HG03469 (cell line): ENCODE data around the gene OR8K5.
"Not testable (repeated sequence)": the region's sequence is repeated elsewhere in the genome, so short reads cannot be mapped to it uniquely, and the experiment has no call there.

Source experiments
- ATAC-seq: cut with Tn5 transposase; IDR thresholded peaks from one replicate; pipeline ENCODE4 v1.9.1; 2021; ENCODE audit warnings: mild to moderate bottlenecking, moderate library complexity, moderate number of reproducible peaks; ENCODE audit not compliant: unreplicated experiment

OR8K5 gene

GRCh38 chr11:56160217-56160616, at the start of gene OR8K5:
TSS of gene OR8K5 (minus strand) at chr11:56160317. CDS start at chr11:56160317, 0 bp downstream.
- no peak for ATAC-seq

GRCh38 chr11:56207790-56208189, 47.7 kb upstream of the OR8K5 start:
- ATAC-seq, result no peak

- no peak for ATAC-seq
Measured at GRCh38 chr11:56197367-56197766, 37.2 kb upstream of the OR8K5 start.

- no peak for ATAC-seq
Measured at GRCh38 chr11:56196705-56197104, 36.6 kb upstream of the OR8K5 start.

- no peak for ATAC-seq
Measured at GRCh38 chr11:56188602-56189001, 28.5 kb upstream of the OR8K5 start.

- no peak for ATAC-seq
Measured at GRCh38 chr11:56183459-56183858, 23.3 kb upstream of the OR8K5 start.

- ATAC-seq, result no peak
Measured at GRCh38 chr11:56176318-56176717, 16.2 kb upstream of the OR8K5 start, which contains the start of gene OR5J2. TSS of gene OR5J2 (plus strand) at chr11:56176618. CDS start at chr11:56176618, 0 bp downstream.

GRCh38 chr11:56172256-56172830, 12.2 kb upstream of the OR8K5 start:
- no peak for ATAC-seq

- no peak for ATAC-seq
Measured at GRCh38 chr11:56163804-56164203, 3.7 kb upstream of the OR8K5 start.

- no peak for ATAC-seq
Measured at GRCh38 chr11:56152333-56152732, 7.8 kb downstream of the OR8K5 start.

GRCh38 chr11:56151376-56151775, 8.7 kb downstream of the OR8K5 start:
- no peak for ATAC-seq

- ATAC-seq, result not testable (repeated sequence)
Measured at GRCh38 chr11:56143681-56144080, 16.4 kb downstream of the OR8K5 start.

- no peak for ATAC-seq
Measured at GRCh38 chr11:56140151-56140661, 19.9 kb downstream of the OR8K5 start, which contains the start of gene OR8J3. TSS of gene OR8J3 (minus strand) at chr11:56140201. CDS start at chr11:56137718, 2,483 bp downstream.

GRCh38 chr11:56122073-56122472, 38.0 kb downstream of the OR8K5 start, which contains the start of gene OR8H3:
TSS of gene OR8H3 (plus strand) at chr11:56122373. CDS start at chr11:56122373, 0 bp downstream.
- no peak for ATAC-seq
